ENCODE results near the gene PVALEF. TPM values are rescaled to one million over a fixed set of nuclear protein-coding genes. Genes with fewer than 3 reads are reported as not detected.

Gene PVALEF
- total RNA-seq, 1 donor from 2014 or later: not detected

DNA sequence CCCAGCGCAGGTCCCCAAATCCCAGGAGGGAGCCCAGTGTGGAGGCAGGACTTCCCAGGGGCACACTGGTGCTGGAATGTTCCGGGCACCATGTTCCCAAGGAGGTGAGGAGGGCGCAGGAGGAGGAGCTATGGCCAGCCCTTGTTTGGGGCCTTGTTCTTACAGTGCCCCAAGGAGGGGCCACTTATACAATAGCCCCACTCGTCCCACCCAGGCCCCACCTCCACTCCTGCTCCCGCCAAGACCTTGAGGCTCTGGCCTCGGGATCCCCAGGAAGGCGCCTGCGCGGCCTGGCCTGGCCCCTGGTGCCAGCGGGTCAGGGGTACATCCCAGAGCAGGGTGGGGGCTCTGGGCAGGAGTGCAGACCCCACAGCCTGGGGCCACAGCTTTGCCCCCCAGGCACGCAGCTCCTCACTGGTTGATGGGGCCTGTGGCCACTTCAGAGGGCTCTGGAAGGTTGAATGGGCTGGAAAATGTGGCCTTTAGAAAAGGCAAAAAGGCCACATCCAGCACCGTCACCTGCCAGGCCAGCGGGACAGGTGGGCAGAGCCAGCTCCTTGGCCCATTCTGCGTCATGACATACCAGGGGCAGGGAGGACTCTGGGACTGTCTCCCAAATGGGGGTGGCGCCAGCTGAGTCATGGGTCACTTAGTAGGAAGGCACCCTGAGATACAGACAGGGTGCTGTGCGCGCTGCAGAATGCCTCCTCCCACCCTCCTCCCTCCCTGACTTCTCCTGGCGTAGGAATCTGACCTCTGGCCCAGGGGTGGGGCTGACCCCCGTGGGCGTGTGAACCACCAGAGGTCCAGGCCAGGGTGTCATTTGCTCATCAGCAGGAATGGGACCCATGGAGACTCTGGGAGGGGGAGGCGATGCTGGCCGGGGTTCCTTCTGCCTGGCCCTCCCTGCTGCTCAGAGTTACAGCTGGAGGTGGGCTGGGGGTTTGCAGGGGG lies 32.3 kb upstream of the PVALEF start:
- no peak for DNase-seq
- intact Hi-C loops (cut with micrococcal nuclease): no loop called here
- no peaks in the 10 kb centered on the region for H3K36me3 Mint-ChIP-seq (ENCODE audit: low read depth)
- peaks cover 7% of the 10 kb centered on the region for H3K9me3 Mint-ChIP-seq
- H3K4me1 Mint-ChIP-seq: no peaks in the 10 kb centered on the region
- H3K27ac Mint-ChIP-seq: no peak overlapping the region
- no peak overlapping the region for H3K4me3 Mint-ChIP-seq
- H3K27me3 Mint-ChIP-seq: no peaks in the 10 kb centered on the region

DNA sequence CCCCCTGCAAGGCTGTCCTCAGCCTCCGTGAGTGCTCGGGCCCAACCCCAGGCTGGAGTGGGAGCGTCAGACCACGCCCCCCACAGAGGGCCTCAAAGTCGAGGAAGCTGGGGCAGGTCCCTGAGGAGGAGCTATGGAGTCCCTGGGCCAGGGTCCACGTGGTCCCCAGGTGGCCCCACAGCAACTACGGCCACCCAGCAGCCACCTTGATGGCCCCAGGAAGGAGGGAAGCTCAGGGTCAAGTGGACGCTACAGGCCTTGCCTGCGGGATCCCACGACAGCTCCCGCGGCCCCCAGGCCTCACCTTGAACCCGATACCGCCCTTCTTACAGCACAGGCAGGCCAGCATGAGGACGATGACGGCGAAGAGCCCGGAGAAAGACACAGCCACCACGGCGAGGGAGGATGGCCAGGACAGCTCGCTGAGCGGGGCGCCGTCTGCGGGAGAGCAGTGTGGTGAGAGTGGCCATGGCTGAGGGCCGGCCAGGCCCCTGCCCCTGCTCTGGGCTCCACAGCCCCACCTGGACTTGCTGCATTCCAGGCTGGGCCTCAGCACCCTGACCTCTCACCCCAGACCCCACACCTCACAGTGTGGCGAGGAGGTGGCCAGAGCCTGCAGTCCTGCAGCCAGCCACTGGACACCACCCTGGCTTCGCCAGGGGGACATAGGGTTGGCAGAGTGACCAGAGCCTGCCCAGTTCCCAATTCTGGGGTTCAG lies 31.1 kb upstream of the PVALEF start:
- Mint-ChIP-seq H3K4me3 (no peak overlapping the region), H3K27me3 (no peaks in the 10 kb centered on the region), H3K36me3 (ENCODE audit: low read depth) (no peaks in the 10 kb centered on the region), H3K9me3 (peaks cover 13% of the 10 kb centered on the region), H3K4me1 (no peaks in the 10 kb centered on the region), H3K27ac (no peak overlapping the region)
- intact Hi-C loops (cut with micrococcal nuclease): no loop called here
- DNase-seq: no peak

DNA sequence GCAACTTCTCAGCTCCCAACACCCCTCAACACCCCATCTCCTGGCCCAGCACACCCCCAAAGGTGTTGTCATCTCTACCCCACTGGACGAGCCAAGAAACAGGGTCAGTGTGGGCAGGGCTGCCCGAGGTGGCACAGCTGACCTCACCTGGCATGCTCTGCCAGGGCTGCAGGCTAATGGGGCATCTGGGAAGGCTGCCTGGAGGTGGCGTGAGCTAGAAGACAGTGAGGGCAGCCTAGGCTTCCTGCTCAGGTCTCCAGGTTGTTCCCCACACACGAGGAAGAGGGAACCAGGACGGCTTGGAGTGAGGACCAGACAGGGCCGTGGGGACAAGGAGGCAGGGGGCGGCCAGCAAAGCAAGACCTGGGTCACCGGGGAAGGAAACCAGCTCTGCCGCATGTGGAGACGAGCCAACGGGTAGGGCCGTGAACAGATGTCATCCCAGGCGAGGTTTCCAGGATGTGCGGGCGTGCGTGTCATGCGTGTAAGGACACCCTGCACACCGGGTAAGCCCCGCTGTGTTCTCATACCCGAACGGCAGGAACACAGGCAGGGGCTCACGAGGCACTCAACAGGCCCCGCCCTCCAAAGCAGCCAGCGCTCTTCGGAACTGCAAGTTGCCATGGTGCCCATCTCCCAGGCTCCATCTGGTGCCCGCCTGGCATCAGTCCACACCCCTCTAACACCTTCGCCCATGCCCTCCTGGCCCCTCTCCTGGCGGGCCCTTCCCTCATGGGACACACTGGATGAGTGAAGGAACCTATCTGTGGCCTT lies 29.6 kb upstream of the PVALEF start:
- Mint-ChIP-seq H3K4me3 (no peak overlapping the region), H3K36me3 (ENCODE audit: low read depth) (no peaks in the 10 kb centered on the region), H3K4me1 (no peaks in the 10 kb centered on the region), H3K9me3 (peaks cover 13% of the 10 kb centered on the region), H3K27me3 (no peaks in the 10 kb centered on the region), H3K27ac (no peak overlapping the region)
- intact Hi-C loops (cut with micrococcal nuclease): no loop called here
- DNase-seq: no peak

DNA sequence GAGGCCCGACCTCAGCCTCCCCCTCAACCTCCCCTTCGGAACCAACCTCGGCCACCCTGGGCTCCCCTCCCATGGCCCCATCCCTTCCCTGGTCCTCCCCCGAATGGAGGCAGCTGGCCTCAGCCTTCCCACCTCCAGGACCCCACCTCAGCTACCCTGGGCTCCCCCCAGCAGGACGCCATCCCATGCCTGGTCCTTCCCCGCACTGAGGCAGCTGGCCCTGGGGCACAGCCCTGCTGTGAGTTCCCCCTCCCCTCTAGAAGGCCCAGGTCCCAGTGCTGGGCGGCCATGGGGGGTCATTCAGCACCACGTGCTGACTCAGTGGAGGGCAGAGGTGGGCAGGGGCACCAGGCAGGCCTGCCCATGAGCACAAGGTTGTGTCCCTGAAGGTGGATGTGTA lies 28.9 kb upstream of the PVALEF start:
- Mint-ChIP-seq H3K4me1 (no peaks in the 10 kb centered on the region), H3K36me3 (ENCODE audit: low read depth) (no peaks in the 10 kb centered on the region), H3K27ac (no peak overlapping the region), H3K9me3 (peaks cover 13% of the 10 kb centered on the region), H3K27me3 (no peaks in the 10 kb centered on the region), H3K4me3 (no peak overlapping the region)
- intact Hi-C loops (cut with micrococcal nuclease): no loop called here
- DNase-seq: no peak

DNA sequence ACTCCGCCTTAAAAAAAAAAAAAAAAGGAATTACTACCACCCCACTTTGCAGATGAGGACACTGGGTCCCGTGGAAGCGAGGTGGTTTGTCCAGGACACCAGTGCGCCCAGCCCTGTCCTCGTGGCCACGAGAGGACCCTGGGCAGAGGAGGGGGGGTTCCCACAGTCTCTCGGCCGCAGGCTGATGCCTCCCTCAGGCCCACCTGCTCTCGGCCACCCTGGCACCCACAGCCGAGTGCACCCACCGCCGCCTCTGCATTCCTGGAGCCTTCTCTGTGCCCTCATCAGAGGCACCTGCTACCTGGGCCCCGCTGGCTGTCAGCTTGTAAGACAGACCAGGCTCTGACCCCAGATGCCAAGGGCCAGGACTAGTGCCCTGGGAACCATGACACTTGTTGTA lies 28.1 kb upstream of the PVALEF start:
- H3K27ac Mint-ChIP-seq: no peak overlapping the region
- no peak for DNase-seq
- H3K4me1 Mint-ChIP-seq: no peaks in the 10 kb centered on the region
- H3K4me3 Mint-ChIP-seq: no peak overlapping the region
- peaks cover 13% of the 10 kb centered on the region for H3K9me3 Mint-ChIP-seq
- H3K27me3 Mint-ChIP-seq: no peaks in the 10 kb centered on the region
- intact Hi-C loops (cut with micrococcal nuclease): no loop called here
- H3K36me3 Mint-ChIP-seq (ENCODE audit: low read depth): no peaks in the 10 kb centered on the region

DNA sequence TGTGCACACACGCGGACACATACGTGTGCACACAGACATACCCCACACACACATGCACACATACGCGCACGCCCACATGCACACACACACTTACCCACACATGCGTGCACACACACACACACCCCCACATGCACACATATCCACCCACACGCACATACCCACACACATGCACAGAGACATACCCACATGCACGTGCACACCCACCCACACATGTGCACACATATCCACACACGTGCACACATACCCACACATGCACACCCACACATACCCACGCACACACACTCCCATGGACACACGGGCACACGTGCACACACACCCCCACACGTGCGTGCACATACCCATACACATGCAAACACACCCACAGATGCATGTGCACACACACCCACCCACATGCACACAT lies 27.2 kb upstream of the PVALEF start:
- Mint-ChIP-seq H3K4me1 (no peaks in the 10 kb centered on the region), H3K4me3 (no peak overlapping the region), H3K27ac (peak overlapping the region; percentile 10), H3K27me3 (no peaks in the 10 kb centered on the region), H3K9me3 (peaks cover 13% of the 10 kb centered on the region), H3K36me3 (ENCODE audit: low read depth) (no peaks in the 10 kb centered on the region)
- DNase-seq: no peak
- intact Hi-C loops (cut with micrococcal nuclease): no loop called here

- H3K27me3 Mint-ChIP-seq: no peaks in the 10 kb centered on the region
Observed at GRCh38 chr17:81138500-81138899, 26.8 kb upstream of the PVALEF start.

DNA sequence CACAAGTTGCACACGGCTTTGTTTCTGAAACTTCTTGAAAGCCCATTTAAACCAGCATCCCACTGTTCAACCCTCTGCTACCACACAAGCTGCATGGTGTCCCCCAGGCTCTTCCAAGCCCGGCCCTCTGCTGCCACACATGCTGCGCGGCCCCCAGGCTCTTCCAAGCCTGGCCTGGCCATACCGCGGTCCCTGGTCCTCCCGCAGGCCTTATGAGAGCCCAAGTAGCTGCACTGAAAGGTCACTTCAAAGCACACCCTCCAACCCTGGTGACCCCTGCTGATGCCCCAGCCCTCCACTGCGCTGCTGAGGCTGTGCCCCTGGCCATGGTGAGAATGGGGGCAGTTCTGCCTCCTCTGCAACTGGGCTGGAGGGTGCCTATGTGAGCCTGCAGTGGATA lies 25.9 kb upstream of the PVALEF start:
- Mint-ChIP-seq H3K4me3 (no peak overlapping the region), H3K9me3 (peaks cover 13% of the 10 kb centered on the region), H3K27me3 (no peaks in the 10 kb centered on the region), H3K4me1 (no peaks in the 10 kb centered on the region), H3K36me3 (ENCODE audit: low read depth) (no peaks in the 10 kb centered on the region), H3K27ac (no peak overlapping the region)
- no peak for DNase-seq
- intact Hi-C loops (cut with micrococcal nuclease): no loop called here

More at GRCh38 chr17:81138500-81138899, 26.8 kb upstream of the PVALEF start:
- no peak for DNase-seq
- Mint-ChIP-seq H3K9me3 (peaks cover 13% of the 10 kb centered on the region), H3K27ac (peak overlapping the region; percentile 10), H3K36me3 (ENCODE audit: low read depth) (no peaks in the 10 kb centered on the region), H3K4me3 (no peak overlapping the region), H3K4me1 (no peaks in the 10 kb centered on the region)
- intact Hi-C loops (cut with micrococcal nuclease): no loop called here

DNA sequence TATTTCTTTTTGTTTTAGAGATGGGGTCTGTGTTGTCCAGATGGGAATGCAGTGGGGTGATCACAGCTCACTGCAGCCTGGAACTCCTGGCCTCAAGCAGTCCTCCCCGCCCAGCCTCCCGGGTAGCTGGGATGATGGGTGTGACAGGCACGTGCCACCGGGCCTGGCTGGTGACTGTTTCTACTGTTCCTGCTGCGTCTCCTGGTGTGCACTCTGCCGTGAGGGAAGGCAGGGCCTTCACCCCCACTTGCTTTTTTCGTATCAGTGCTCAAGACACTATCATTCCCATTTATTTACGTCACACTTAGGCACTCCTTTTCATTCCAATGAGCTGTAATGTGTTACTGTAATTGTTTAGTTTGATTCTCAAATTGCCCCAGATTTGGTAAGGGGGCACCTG lies 25.3 kb upstream of the PVALEF start:
- Mint-ChIP-seq H3K36me3 (ENCODE audit: low read depth) (no peaks in the 10 kb centered on the region), H3K4me1 (no peaks in the 10 kb centered on the region), H3K9me3 (peaks cover 13% of the 10 kb centered on the region), H3K27me3 (no peaks in the 10 kb centered on the region), H3K27ac (no peak overlapping the region), H3K4me3 (no peak overlapping the region)
- DNase-seq: no peak
- intact Hi-C loops (cut with micrococcal nuclease): no loop called here

DNA sequence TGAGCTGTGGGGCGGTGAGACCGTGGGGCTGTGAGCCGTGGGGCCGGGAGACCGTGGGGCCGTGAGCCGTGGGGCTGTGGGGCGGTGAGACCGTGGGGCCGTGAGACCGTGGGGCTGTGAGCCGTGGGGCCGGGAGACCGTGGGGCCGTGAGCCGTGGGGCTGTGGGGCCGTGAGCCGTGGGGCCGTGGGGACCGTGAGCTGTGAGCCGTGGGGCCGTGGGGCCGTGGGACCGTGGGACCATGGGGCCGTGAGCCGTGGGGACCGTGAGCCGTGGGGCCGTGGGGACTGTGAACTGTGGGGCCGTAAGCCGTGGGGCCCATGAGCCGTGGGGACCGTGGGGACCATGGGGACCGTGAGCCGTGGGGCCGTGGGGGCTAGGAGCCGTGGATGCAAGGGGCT lies 24.6 kb upstream of the PVALEF start:
- no peak for DNase-seq
- no peaks in the 10 kb centered on the region for H3K36me3 Mint-ChIP-seq (ENCODE audit: low read depth)
- intact Hi-C loops (cut with micrococcal nuclease): no loop called here

DNA sequence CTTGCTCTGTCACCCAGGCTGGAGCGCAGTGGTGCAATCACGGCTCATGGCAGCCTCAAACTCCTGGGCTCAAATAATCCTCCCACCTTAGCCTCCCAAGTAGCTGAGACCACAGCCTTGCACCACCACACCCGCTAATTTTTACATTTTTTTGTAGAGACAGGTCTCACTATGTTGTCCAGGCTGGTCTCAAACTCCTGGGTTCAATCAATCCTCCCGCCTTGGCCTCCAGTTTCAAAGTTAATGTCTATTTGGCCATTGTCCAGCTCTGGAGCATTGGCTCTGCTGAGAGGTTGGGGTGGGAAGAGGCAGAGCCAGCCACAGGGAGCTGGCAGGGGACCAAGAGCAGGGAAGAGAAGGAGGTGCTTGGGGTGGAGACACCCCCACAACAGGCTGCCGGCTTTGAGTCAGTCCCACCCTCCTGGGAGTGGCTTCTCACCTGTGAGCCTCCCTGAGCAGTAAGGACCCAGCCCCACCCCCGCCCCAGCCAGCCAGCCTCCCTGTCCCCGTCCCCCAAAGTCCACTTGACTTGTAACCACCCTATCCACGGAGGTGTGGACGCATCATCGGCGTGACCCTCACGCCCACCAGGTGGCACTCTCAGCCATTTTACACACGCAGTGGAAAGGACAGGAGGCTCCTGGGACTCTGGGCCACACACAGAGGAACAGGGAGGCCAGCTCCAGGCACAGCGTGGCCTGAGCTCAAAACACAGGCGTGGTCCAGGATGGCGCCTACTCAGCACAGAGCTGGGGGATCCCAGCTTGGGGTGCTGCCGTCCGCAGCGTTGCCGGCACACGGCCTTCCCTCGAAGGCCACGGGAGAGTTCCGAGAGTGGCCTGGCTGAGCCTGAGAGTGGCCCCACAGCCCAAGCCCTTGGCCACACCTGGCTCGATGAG lies 22.8 kb upstream of the PVALEF start:
- H3K36me3 Mint-ChIP-seq (ENCODE audit: low read depth): no peaks in the 10 kb centered on the region
- no peaks in the 10 kb centered on the region for H3K27me3 Mint-ChIP-seq
- H3K27ac Mint-ChIP-seq: no peak overlapping the region
- DNase-seq: peak; percentile 89
- peaks cover 12% of the 10 kb centered on the region for H3K9me3 Mint-ChIP-seq
- no peaks in the 10 kb centered on the region for H3K4me1 Mint-ChIP-seq
- no peak overlapping the region for H3K4me3 Mint-ChIP-seq
- intact Hi-C loops (cut with micrococcal nuclease): loop anchor here (1.0 kb wide), 1 partner anchor 99 kb away; no protein-coding TSS in a partner anchor

More for the DNA sequence above, 24.6 kb upstream of the PVALEF start:
- Mint-ChIP-seq H3K27ac (no peak overlapping the region), H3K9me3 (peaks cover 13% of the 10 kb centered on the region), H3K4me1 (no peaks in the 10 kb centered on the region), H3K4me3 (no peak overlapping the region), H3K27me3 (no peaks in the 10 kb centered on the region)

GRCh38 chr17:81143200-81143527 lies 22.1 kb upstream of the PVALEF start:
- H3K4me3 Mint-ChIP-seq: no peak overlapping the region
- H3K4me1 Mint-ChIP-seq: no peaks in the 10 kb centered on the region
- no peaks in the 10 kb centered on the region for H3K36me3 Mint-ChIP-seq (ENCODE audit: low read depth)
- intact Hi-C loops (cut with micrococcal nuclease): no loop called here
- no peak overlapping the region for H3K27ac Mint-ChIP-seq
- no peaks in the 10 kb centered on the region for H3K27me3 Mint-ChIP-seq
- H3K9me3 Mint-ChIP-seq: peaks cover 6% of the 10 kb centered on the region
- DNase-seq: no peak

DNA sequence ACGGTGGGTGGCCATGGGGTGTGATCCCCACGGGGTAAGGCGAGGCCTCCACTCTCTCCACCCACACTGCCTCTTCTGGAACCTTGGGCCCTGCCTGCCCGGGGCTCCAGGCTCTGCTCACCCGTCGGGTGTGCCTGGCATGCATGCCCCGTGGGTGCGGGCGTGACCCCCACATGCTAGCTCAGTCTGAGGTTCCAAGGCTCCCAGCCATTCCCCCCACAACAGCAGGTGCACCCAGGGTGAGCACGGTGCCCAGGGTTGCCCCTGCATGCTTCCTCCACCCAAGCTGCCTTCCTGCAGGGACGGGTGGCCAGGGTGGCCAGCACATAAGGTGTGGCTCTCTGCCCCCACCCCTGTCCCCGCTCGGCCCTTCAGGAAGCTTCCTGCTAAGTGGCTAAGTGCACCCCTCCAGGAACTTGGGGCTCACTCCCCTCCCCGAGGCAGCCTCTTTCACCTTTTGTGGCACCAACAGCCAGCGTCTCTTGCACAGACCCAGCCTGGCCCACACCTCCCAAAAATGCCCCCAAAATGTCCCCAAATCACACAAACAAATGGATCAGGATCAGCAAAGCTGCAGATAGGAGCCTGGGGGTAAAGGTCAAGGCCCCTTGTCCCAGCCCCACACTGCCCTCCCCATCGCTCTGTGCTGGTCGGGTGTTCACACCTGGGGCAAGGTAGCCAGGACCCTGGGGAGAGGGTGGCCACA lies 21.4 kb upstream of the PVALEF start:
- Mint-ChIP-seq H3K4me1 (no peaks in the 10 kb centered on the region), H3K9me3 (no peaks in the 10 kb centered on the region), H3K36me3 (ENCODE audit: low read depth) (no peaks in the 10 kb centered on the region), H3K27me3 (no peaks in the 10 kb centered on the region), H3K27ac (no peak overlapping the region), H3K4me3 (no peak overlapping the region)
- DNase-seq: no peak
- intact Hi-C loops (cut with micrococcal nuclease): no loop called here
